Mucosa of descending colon (tissue), 3 donors: ENCODE results near the gene TTC29. TPM values are rescaled to one million over a fixed set of nuclear protein-coding genes. Genes with fewer than 3 reads are reported as not detected.

Source experiments
- ATAC-seq: fragments of 200-7000 bp; cut with Tn5 transposase; one replicate; pipeline ENCODE4 v1.9.1; 2020; ENCODE audit warnings: mild to moderate bottlenecking, moderate library complexity
- DNase-seq, 3 donors: peaks; one replicate each; pipeline ENCODE4 v3.0.0-alpha.2; 2020
- H3K36me3 ChIP-seq: fragments of 200-600 bp; one replicate; pipeline ENCODE4 v1.8.0; 2021; ENCODE audit warnings: low read depth, mild to moderate bottlenecking
- H3K4me1 ChIP-seq: fragments of 200-600 bp; one replicate; pipeline ENCODE4 v1.8.0; 2021; ENCODE audit warnings: low read depth, mild to moderate bottlenecking
- H3K4me3 ChIP-seq: fragments of 200-600 bp; one replicate; pipeline ENCODE4 v1.8.0; 2021; ENCODE audit warnings: mild to moderate bottlenecking
- H3K9me3 ChIP-seq: fragments of 200-600 bp; one replicate; pipeline ENCODE4 v1.8.0; 2021; ENCODE audit warnings: mild to moderate bottlenecking
- intact Hi-C, 2 donors: fragments of 100-400 bp; cut with DNase I in 1 of 2; cut with micrococcal nuclease in 1 of 2; formaldehyde crosslinking; loops; one replicate each; pipeline versions ENCODE4 v1.11.0 to v1.11.1; 2022; cut with DNase I, micrococcal nuclease
- total RNA-seq, 3 donors: library from RNA; stranded (reverse); fragmentation: NEBNext Ultra II Directional in 2 of 3; extraction: Animal tissue kit (Norgen Biotek cat#: 25700) in 2 of 3; gene quantifications; one replicate each; pipeline versions ENCODE4 v1.2.1 to v1.2.4, GENCODE V29; 2021 to 2023
- TF ChIP-seq, protein P1 (sequence below): fragments of 200-600 bp; IDR thresholded peaks from one replicate; pipeline ENCODE4 v1.8.0; 2022; ENCODE audit warnings: antibody characterized with exemption, mild to moderate bottlenecking
- donor health status: DM: no; HTN: no; CAD: no; lungs with moderate emphysema.
- donor health status: DM: no; HTN: no; CAD: no.
- donor health status: DM: no; HTN: yes; CAD: no.

Gene TTC29
- total RNA-seq, 3 donors from 2014 or later, result not detected

DNA sequence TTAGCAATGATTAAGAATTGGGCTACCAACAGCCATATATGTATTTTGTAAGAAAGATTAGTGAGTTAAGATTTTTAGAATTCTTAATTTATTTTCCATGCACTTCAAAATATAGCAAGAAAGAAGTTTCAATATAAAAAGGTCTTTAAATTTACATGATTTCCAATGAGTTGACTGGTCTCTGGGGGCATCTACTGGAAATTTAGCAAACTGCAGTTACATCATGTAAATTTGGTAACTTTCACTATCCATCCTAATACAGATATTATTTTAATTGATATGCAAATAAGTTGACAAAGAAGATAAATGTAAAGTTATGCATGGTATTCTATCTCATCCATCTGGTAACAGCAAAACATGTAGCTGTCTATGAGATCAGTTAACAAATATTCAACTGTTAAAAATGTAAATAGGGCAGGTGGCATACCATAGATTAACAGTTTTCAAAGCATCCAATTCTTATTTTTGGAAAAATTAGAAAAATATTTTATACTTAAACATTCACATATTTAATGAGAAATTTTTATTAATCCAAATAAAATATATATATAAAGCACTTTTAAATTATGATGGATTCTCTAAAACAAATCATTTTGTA lies 29.1 kb downstream of the TTC29 start:
- no peaks in the 10 kb centered on the region for H3K4me1 ChIP-seq
- no peaks in the 10 kb centered on the region for H3K36me3 ChIP-seq
- H3K9me3 ChIP-seq, result no peaks in the 10 kb centered on the region
- intact Hi-C loops, result no loop called here
- DNase-seq (peak in 1 of 3 donors; percentile 49), ATAC-seq (no peak)
- TF ChIP-seq, protein P1, sequence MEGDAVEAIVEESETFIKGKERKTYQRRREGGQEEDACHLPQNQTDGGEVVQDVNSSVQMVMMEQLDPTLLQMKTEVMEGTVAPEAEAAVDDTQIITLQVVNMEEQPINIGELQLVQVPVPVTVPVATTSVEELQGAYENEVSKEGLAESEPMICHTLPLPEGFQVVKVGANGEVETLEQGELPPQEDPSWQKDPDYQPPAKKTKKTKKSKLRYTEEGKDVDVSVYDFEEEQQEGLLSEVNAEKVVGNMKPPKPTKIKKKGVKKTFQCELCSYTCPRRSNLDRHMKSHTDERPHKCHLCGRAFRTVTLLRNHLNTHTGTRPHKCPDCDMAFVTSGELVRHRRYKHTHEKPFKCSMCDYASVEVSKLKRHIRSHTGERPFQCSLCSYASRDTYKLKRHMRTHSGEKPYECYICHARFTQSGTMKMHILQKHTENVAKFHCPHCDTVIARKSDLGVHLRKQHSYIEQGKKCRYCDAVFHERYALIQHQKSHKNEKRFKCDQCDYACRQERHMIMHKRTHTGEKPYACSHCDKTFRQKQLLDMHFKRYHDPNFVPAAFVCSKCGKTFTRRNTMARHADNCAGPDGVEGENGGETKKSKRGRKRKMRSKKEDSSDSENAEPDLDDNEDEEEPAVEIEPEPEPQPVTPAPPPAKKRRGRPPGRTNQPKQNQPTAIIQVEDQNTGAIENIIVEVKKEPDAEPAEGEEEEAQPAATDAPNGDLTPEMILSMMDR, result no peak
- H3K4me3 ChIP-seq, result no peak overlapping the region

DNA sequence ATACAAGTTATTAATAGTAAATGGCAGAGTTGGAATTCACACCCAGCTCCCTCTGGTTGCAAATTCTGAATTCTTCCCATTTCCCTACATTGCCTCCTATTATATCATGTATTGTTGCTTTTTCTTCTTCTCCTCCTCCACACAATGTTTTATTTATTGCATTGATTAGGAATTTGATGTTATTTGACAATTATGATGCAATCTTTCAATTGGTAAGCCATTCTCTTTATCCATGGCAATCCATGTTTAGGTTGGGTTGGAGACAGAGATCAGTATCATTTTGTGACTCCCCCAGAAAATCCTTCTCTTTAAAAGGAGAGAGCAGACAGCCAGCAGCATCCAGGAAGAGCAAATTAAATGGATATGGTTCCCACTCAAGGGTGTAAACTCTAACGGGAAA lies 30.5 kb downstream of the TTC29 start:
- intact Hi-C loops, result no loop called here
- no peaks in the 10 kb centered on the region for H3K36me3 ChIP-seq
- TF ChIP-seq, protein P1, result no peak

DNA sequence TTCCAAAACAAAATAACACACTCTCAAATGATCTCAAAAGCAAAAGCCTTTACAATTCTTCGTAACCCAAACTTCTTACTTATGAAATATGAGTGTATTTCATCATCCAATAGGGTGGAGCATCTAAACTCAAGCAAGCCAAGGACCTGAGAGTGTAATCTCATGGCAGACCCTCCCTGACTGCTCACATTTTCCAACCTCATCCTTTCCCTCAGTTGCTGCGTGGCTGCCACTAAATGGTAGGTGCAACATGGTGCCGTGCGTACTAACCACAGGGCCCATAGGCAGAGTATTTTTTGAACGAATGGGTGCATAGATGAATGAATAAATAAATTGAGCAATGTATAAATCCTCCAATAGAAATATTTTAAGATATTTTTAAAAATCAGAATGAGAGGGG lies 45.4 kb downstream of the TTC29 start:
- H3K36me3 ChIP-seq, result no peaks in the 10 kb centered on the region
- H3K4me3 ChIP-seq, result no peak overlapping the region
- H3K9me3 ChIP-seq, result no peaks in the 10 kb centered on the region
- no peak for DNase-seq
- ATAC-seq, result no peak
- intact Hi-C loops, result no loop called here
- TF ChIP-seq, protein P1, result no peak
- no peaks in the 10 kb centered on the region for H3K4me1 ChIP-seq

More for the DNA sequence above, 30.5 kb downstream of the TTC29 start:
- no peaks in the 10 kb centered on the region for H3K9me3 ChIP-seq
- ATAC-seq (no peak), DNase-seq (no peak)
- no peaks in the 10 kb centered on the region for H3K4me1 ChIP-seq
- no peak overlapping the region for H3K4me3 ChIP-seq

DNA sequence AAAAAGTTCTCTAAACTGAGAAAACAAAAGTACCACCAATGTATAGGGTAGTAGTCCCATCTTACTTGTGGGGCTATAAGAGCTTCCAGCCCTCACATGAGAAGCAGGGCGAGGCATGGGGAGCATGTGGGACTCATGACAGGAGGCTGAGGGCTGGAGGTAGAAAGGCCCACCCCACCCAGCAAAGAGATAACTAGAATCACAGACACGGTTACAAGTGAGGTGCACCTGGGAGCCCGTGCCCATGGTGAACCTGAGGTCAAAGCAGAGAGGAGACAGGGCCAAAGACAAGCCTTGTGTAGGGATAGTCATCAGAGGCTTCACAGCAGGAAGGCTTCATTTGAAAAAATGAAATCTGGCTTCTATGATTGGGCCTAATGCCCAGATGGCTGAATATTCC lies 55.4 kb downstream of the TTC29 start:
- Histone ChIP-seq H3K36me3 (no peaks in the 10 kb centered on the region), H3K4me3 (no peak overlapping the region), H3K9me3 (no peaks in the 10 kb centered on the region), H3K4me1 (no peaks in the 10 kb centered on the region)
- TF ChIP-seq, protein P1, result no peak
- intact Hi-C loops, result no loop called here
- no peak for ATAC-seq
- DNase-seq, result no peak

DNA sequence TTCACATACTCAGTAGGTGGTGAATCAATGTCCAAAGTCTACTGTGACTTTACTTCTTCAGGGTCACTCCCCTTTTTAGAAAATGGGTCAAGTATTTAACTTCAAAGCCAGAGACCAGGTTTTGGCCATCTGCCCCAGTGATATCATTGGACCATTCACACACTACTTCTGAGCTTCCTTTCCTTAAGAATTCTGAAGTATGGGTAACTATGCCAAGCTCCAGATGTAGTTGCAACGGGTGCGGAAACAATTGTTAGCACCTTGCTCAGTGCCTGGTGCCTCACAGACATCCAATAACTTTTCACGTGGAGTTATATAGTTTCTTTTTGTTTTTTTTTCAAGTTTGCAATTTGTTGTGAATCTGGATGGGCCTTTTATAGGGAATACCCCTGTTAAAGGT lies 62.6 kb downstream of the TTC29 start:
- Histone ChIP-seq H3K4me3 (no peak overlapping the region), H3K9me3 (no peaks in the 10 kb centered on the region), H3K36me3 (no peaks in the 10 kb centered on the region), H3K4me1 (no peaks in the 10 kb centered on the region)
- intact Hi-C loops, result no loop called here
- ATAC-seq (no peak), DNase-seq (no peak)
- TF ChIP-seq, protein P1, result no peak

DNA sequence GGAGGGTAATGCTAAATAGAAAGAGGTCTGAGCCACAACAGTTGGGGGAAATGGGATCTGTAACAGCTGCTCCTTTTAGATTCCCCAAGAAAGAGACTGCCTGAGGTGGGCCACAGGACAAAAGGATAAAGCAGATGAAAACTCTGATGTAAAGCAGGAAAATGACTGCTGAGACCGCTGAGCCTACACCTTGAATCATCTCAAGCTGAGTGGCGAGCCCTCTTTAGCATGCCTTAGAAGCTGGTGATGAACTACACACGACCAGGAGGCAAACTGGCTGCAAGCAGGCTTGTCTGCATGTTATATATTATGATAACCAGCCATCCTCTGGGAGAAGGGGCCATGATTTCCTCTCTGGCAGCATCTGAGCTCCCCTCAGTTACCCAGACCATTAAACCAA lies 88.4 kb downstream of the TTC29 start:
- TF ChIP-seq, protein P1, result no peak
- intact Hi-C loops, result no loop called here

More for the DNA sequence above, 88.4 kb downstream of the TTC29 start:
- DNase-seq (no peak), ATAC-seq (no peak)
- no peaks in the 10 kb centered on the region for H3K9me3 ChIP-seq
- H3K36me3 ChIP-seq, result no peaks in the 10 kb centered on the region
- no peaks in the 10 kb centered on the region for H3K4me1 ChIP-seq
- H3K4me3 ChIP-seq, result no peak overlapping the region
